Ovary (tissue), 9 donors: ENCODE results near the gene ZNF609. TPM values are rescaled to one million over a fixed set of nuclear protein-coding genes. Genes with fewer than 3 reads are reported as not detected.
A peak's percentile ranks its signal among the peaks of the same experiment; 100 is the strongest.

Experiments used
- DNase-seq, 5 donors: peaks; one replicate each; pipeline ENCODE4 v3.0.0-alpha.2; 2019 to 2020
- H3K27ac ChIP-seq, 2 donors: fragments of 200-600 bp; one replicate each; pipeline versions ENCODE4 v1.5.1 to v1.8.0; 2019 to 2022
- H3K27me3 ChIP-seq: fragments of 200-600 bp; one replicate; pipeline ENCODE4 v1.8.0; 2022
- H3K36me3 ChIP-seq: fragments of 200-600 bp; sonication (generic); one replicate; pipeline ENCODE4 v1.5.1; 2019
- H3K4me1 ChIP-seq: one replicate; pipeline ENCODE4 v1.8.1; 2013; ENCODE audit warnings: mild to moderate bottlenecking, moderate library complexity; ENCODE audit not compliant: insufficient read depth
- H3K4me3 ChIP-seq: fragments of 200-600 bp; sonication (generic); one replicate; pipeline ENCODE4 v1.5.1; 2017
- H3K9me3 ChIP-seq, 2 donors: fragments of 200-600 bp in 1 of 2; sonication (generic) in 1 of 2; one replicate each; pipeline versions ENCODE4 v1.5.1 to v1.8.1; 2013 to 2019; ENCODE audit warnings: mild to moderate bottlenecking in 1 of 2, moderate library complexity in 1 of 2
- CTCF ChIP-seq, 3 donors: fragments of 450-650 bp in 2 of 3; fragments of 200-600 bp in 1 of 3; IDR thresholded peaks; one replicate each; pipeline versions ENCODE4 v1.5.1 to v1.8.0; 2016 to 2022; ENCODE audit warnings: antibody characterized with exemption in 3 of 3, mild to moderate bottlenecking in 1 of 3
- EP300 ChIP-seq: sonication (generic); formaldehyde crosslinking; IDR thresholded peaks from one replicate; pipeline ENCODE4 v1.6.1; 2017; ENCODE audit warnings: antibody characterized with exemption
- POLR2A ChIP-seq: fragments of 450-650 bp; IDR thresholded peaks from one replicate; pipeline ENCODE4 v1.6.1; 2017; ENCODE audit warnings: antibody characterized with exemption, mild to moderate bottlenecking, moderate library complexity
- WGBS, 3 donors: extraction: QIAGEN DNeasy Blood & Tissue Kit in 1 of 3; methylation state at CpG; one replicate each; pipeline versions ENCODE4 v1.1.5 to v1.1.7; 2013 to 2017; 5-methylcytosine and 5-hydroxymethylcytosine counted together
- intact Hi-C, 4 donors: fragments of 100-400 bp; cut with DNase I; formaldehyde crosslinking; loops; one replicate each; pipeline versions ENCODE4 v1.11.0 to v1.15.1; 2022 to 2023
- polyA plus RNA-seq, 2 donors: library from polyadenylated mRNA; stranded (reverse); fragments of 200-250 nt in 1 of 2; fragments of 350-450 nt in 1 of 2; fragmentation: Illumina TruSeq in 1 of 2; extraction: RNeasy Lipid Tissue Mini Kit (QIAGEN cat#74804) in 1 of 2; gene quantifications; one replicate each; pipeline ENCODE4 v1.2.3, GENCODE V29; 2013 to 2014
- total RNA-seq, 7 donors: library from RNA; depleted of rRNA in 2 of 7; stranded (reverse); fragments of >200 nt in 2 of 7; fragmentation: NEBNext Ultra II Directional in 3 of 7; extraction: Animal tissue kit (Norgen Biotek cat#: 25700) in 3 of 7; gene quantifications; one replicate each; pipeline versions ENCODE4 v1.1.0 to v1.2.4, GENCODE V29; 2016 to 2023
- donor health status: DM: no; HTN: no; CAD: no; lungs with moderate emphysema.
- donor health status: DM: no; HTN: no; CAD: no.
- donor health status: Bipolar disorder and iron deficiency.
- donor health status: DM: yes; HTN: yes; CAD: no.
- donor health status: DM: no; HTN: no; CAD: no.
- donor health status: DM: yes; HTN: yes; CAD: no.

Gene ZNF609
- total and polyA plus RNA-seq, 9 donors = 18.4 to 63.6 (median 40.7) TPM

GRCh38 chr15:64667736-64668161, 207.4 kb downstream of the ZNF609 start:
- Histone ChIP-seq H3K4me1 (no peaks in the 10 kb centered on the region), H3K27ac (no peak overlapping the region), H3K4me3 (no peak overlapping the region), H3K9me3 (no peaks in the 10 kb centered on the region), H3K36me3 (no peaks in the 10 kb centered on the region), H3K27me3 (no peaks in the 10 kb centered on the region)
- 7 to 17% (median 15%) methylated on average over 1 of the region's 1 CpG for WGBS, 3 donors
- intact Hi-C loops = no loop called here
- DNase-seq = no peak
- TF ChIP-seq EP300 = no peak

- peak in 4 of 5 donors; percentile 38 to 59 (median 54) for DNase-seq
- intact Hi-C loops = loop anchor here in 1 of 4 donors (10.0 kb wide), 1 partner anchor 229 kb away; no protein-coding TSS in a partner anchor
- Histone ChIP-seq H3K9me3 (no peaks in the 10 kb centered on the region), H3K4me3 (no peak overlapping the region), H3K27ac (no peak overlapping the region), H3K36me3 (no peaks in the 10 kb centered on the region), H3K4me1 (peaks cover 6% of the 10 kb centered on the region), H3K27me3 (no peaks in the 10 kb centered on the region)
- WGBS, 3 donors = 31 to 52% (median 43%) methylated on average over 12 of the region's 12 CpGs
- TF ChIP-seq POLR2A = no peak
- no peak for TF ChIP-seq EP300
- no peak for TF ChIP-seq CTCF (IDR thresholded peaks at IDR 0.05)
Observed at GRCh38 chr15:64673866-64674265, 213.5 kb downstream of the ZNF609 start.

- no peaks in the 10 kb centered on the region for H3K9me3 ChIP-seq
- H3K36me3 ChIP-seq = no peaks in the 10 kb centered on the region
- no peak for DNase-seq
- H3K4me3 ChIP-seq = no peak overlapping the region
- H3K4me1 ChIP-seq = peaks cover 8% of the 10 kb centered on the region
- TF ChIP-seq EP300 = no peak
- TF ChIP-seq CTCF (IDR thresholded peaks at IDR 0.05) = no peak
- no peak for TF ChIP-seq POLR2A
- intact Hi-C loops = loop anchor here in 1 of 4 donors (10.0 kb wide), 1 partner anchor 233 kb away; no protein-coding TSS in a partner anchor
- 71 to 79% (median 72%) methylated on average over 14 of the region's 14 CpGs for WGBS, 3 donors
- H3K27me3 ChIP-seq = no peaks in the 10 kb centered on the region
- no peak overlapping the region for H3K27ac ChIP-seq
Observed at GRCh38 chr15:64678126-64678819, 217.9 kb downstream of the ZNF609 start.

GRCh38 chr15:64680097-64680496, 219.7 kb downstream of the ZNF609 start:
- Histone ChIP-seq H3K9me3 (no peaks in the 10 kb centered on the region), H3K27me3 (no peaks in the 10 kb centered on the region), H3K4me3 (no peak overlapping the region), H3K36me3 (no peaks in the 10 kb centered on the region), H3K4me1 (peaks cover 2% of the 10 kb centered on the region), H3K27ac (no peak overlapping the region)
- WGBS, 3 donors = 38 to 53% (median 47%) methylated on average over 2 of the region's 2 CpGs
- intact Hi-C loops = loop anchor here in 3 of 4 donors (5.0 to 10.0 kb wide), 3 partner anchors 135 to 255 kb away; no protein-coding TSS in a partner anchor
- TF ChIP-seq CTCF (IDR thresholded peaks at IDR 0.05) = no peak
- TF ChIP-seq POLR2A = no peak
- TF ChIP-seq EP300 = no peak
- no peak for DNase-seq

- no peaks in the 10 kb centered on the region for H3K36me3 ChIP-seq
Observed at GRCh38 chr15:64681424-64682024, 221.1 kb downstream of the ZNF609 start.

More at GRCh38 chr15:64681424-64682024, 221.1 kb downstream of the ZNF609 start:
- Histone ChIP-seq H3K4me1 (peaks cover 4% of the 10 kb centered on the region), H3K4me3 (no peak overlapping the region), H3K9me3 (no peaks in the 10 kb centered on the region), H3K27ac (no peak overlapping the region), H3K27me3 (no peaks in the 10 kb centered on the region)
- TF ChIP-seq POLR2A (no peak), EP300 (no peak), CTCF (IDR thresholded peaks at IDR 0.05) (peak in 2 of 3 donors; percentile 60 to 65)
- 43 to 57% (median 53%) methylated on average over 9 of the region's 9 CpGs for WGBS, 3 donors
- DNase-seq = peak in 1 of 5 donors; percentile 48
- intact Hi-C loops = loop anchor here in 3 of 4 donors (5.0 to 10.0 kb wide), 3 partner anchors 133 to 257 kb away; no protein-coding TSS in a partner anchor
